ENCODE data around the gene MLLT3.
"Not testable (repeated sequence)": the region's sequence is repeated elsewhere in the genome, so short reads cannot be mapped to it uniquely, and the experiment has no call there.

MLLT3 gene

GRCh38 chr9:20622330-20623020 lies at the start of gene MLLT3:
Gene MLLT3 (minus strand): TSS chr9:20622499.
- Histone ChIP-seq H3K4me1 (ENCODE audit: control insufficient read depth, insufficient read depth, low read length) (peaks cover 2% of the 10 kb centered on the region), H3K27ac (ENCODE audit: low read depth, low read length) (peak within 1 kb of the TSS; percentile 88), H3K27me3 (ENCODE audit: control insufficient read depth, insufficient read depth, low read length) (no peaks in the 10 kb centered on the region)

GRCh38 chr9:20671635-20672034 lies 49.3 kb upstream of the MLLT3 start:
- no peak overlapping the region for H3K9ac ChIP-seq (ENCODE audit: low read length)
- H3K4me3 ChIP-seq (ENCODE audit: low read length), result no peak overlapping the region
- no peaks in the 10 kb centered on the region for H3K36me3 ChIP-seq (ENCODE audit: control insufficient read depth, insufficient read depth, low read length)
- no peaks in the 10 kb centered on the region for H3K27me3 ChIP-seq (ENCODE audit: control insufficient read depth, insufficient read depth, low read length)
- H3K4me1 ChIP-seq (ENCODE audit: control insufficient read depth, insufficient read depth, low read length), result no peaks in the 10 kb centered on the region
- no peak overlapping the region for H3K27ac ChIP-seq (ENCODE audit: low read depth, low read length)

More at GRCh38 chr9:20622330-20623020, at the start of gene MLLT3:
- H3K4me3 ChIP-seq (ENCODE audit: low read length), result peak within 1 kb of the TSS; percentile 90
- no peaks in the 10 kb centered on the region for H3K36me3 ChIP-seq (ENCODE audit: control insufficient read depth, insufficient read depth, low read length)
- peak within 1 kb of the TSS; percentile 75 for H3K9ac ChIP-seq (ENCODE audit: low read length)

GRCh38 chr9:20670395-20670794 lies 48.1 kb upstream of the MLLT3 start:
- H3K36me3 ChIP-seq (ENCODE audit: control insufficient read depth, insufficient read depth, low read length), result no peaks in the 10 kb centered on the region
- H3K9ac ChIP-seq (ENCODE audit: low read length), result no peak overlapping the region
- H3K27ac ChIP-seq (ENCODE audit: low read depth, low read length), result no peak overlapping the region
- no peak overlapping the region for H3K4me3 ChIP-seq (ENCODE audit: low read length)
- H3K27me3 ChIP-seq (ENCODE audit: control insufficient read depth, insufficient read depth, low read length), result no peaks in the 10 kb centered on the region
- H3K4me1 ChIP-seq (ENCODE audit: control insufficient read depth, insufficient read depth, low read length), result no peaks in the 10 kb centered on the region

GRCh38 chr9:20664501-20664900 lies 42.2 kb upstream of the MLLT3 start:
- H3K36me3 ChIP-seq (ENCODE audit: control insufficient read depth, insufficient read depth, low read length), result no peaks in the 10 kb centered on the region
- no peak overlapping the region for H3K9ac ChIP-seq (ENCODE audit: low read length)
- H3K27ac ChIP-seq (ENCODE audit: low read depth, low read length), result no peak overlapping the region
- H3K27me3 ChIP-seq (ENCODE audit: control insufficient read depth, insufficient read depth, low read length), result no peaks in the 10 kb centered on the region
- no peaks in the 10 kb centered on the region for H3K4me1 ChIP-seq (ENCODE audit: control insufficient read depth, insufficient read depth, low read length)
- no peak overlapping the region for H3K4me3 ChIP-seq (ENCODE audit: low read length)

GRCh38 chr9:20663133-20663532 lies 40.8 kb upstream of the MLLT3 start:
- no peaks in the 10 kb centered on the region for H3K4me1 ChIP-seq (ENCODE audit: control insufficient read depth, insufficient read depth, low read length)
- H3K27ac ChIP-seq (ENCODE audit: low read depth, low read length), result no peak overlapping the region
- no peaks in the 10 kb centered on the region for H3K27me3 ChIP-seq (ENCODE audit: control insufficient read depth, insufficient read depth, low read length)
- H3K4me3 ChIP-seq (ENCODE audit: low read length), result no peak overlapping the region
- no peak overlapping the region for H3K9ac ChIP-seq (ENCODE audit: low read length)
- no peaks in the 10 kb centered on the region for H3K36me3 ChIP-seq (ENCODE audit: control insufficient read depth, insufficient read depth, low read length)

GRCh38 chr9:20662156-20662555 lies 39.9 kb upstream of the MLLT3 start:
- no peaks in the 10 kb centered on the region for H3K27me3 ChIP-seq (ENCODE audit: control insufficient read depth, insufficient read depth, low read length)
- no peaks in the 10 kb centered on the region for H3K36me3 ChIP-seq (ENCODE audit: control insufficient read depth, insufficient read depth, low read length)
- no peaks in the 10 kb centered on the region for H3K4me1 ChIP-seq (ENCODE audit: control insufficient read depth, insufficient read depth, low read length)
- no peak overlapping the region for H3K9ac ChIP-seq (ENCODE audit: low read length)
- no peak overlapping the region for H3K27ac ChIP-seq (ENCODE audit: low read depth, low read length)
- H3K4me3 ChIP-seq (ENCODE audit: low read length), result no peak overlapping the region

GRCh38 chr9:20659474-20659967 lies 37.2 kb upstream of the MLLT3 start:
- no peak overlapping the region for H3K4me3 ChIP-seq (ENCODE audit: low read length)
- no peak overlapping the region for H3K9ac ChIP-seq (ENCODE audit: low read length)
- H3K27ac ChIP-seq (ENCODE audit: low read depth, low read length), result no peak overlapping the region

GRCh38 chr9:20658677-20659473 lies 36.6 kb upstream of the MLLT3 start:
- H3K27ac ChIP-seq (ENCODE audit: low read depth, low read length), result no peak overlapping the region
- H3K27me3 ChIP-seq (ENCODE audit: control insufficient read depth, insufficient read depth, low read length), result no peaks in the 10 kb centered on the region
- H3K4me1 ChIP-seq (ENCODE audit: control insufficient read depth, insufficient read depth, low read length), result no peaks in the 10 kb centered on the region
- peak overlapping the region; percentile 63 for H3K4me3 ChIP-seq (ENCODE audit: low read length)
- no peaks in the 10 kb centered on the region for H3K36me3 ChIP-seq (ENCODE audit: control insufficient read depth, insufficient read depth, low read length)
- H3K9ac ChIP-seq (ENCODE audit: low read length), result no peak overlapping the region

More at GRCh38 chr9:20659474-20659967, 37.2 kb upstream of the MLLT3 start:
- Histone ChIP-seq H3K4me1 (ENCODE audit: control insufficient read depth, insufficient read depth, low read length) (no peaks in the 10 kb centered on the region), H3K36me3 (ENCODE audit: control insufficient read depth, insufficient read depth, low read length) (no peaks in the 10 kb centered on the region), H3K27me3 (ENCODE audit: control insufficient read depth, insufficient read depth, low read length) (no peaks in the 10 kb centered on the region)

- not testable (repeated sequence) for H3K27me3 ChIP-seq (ENCODE audit: control insufficient read depth, insufficient read depth, low read length); H3K4me1 ChIP-seq (ENCODE audit: control insufficient read depth, insufficient read depth, low read length); H3K9ac ChIP-seq (ENCODE audit: low read length); H3K27ac ChIP-seq (ENCODE audit: low read depth, low read length); H3K36me3 ChIP-seq (ENCODE audit: control insufficient read depth, insufficient read depth, low read length)
- H3K4me3 ChIP-seq (ENCODE audit: low read length), result peak overlapping the region; percentile 63
Measured at GRCh38 chr9:20658246-20658667, 36.0 kb upstream of the MLLT3 start.

- H3K4me1 ChIP-seq (ENCODE audit: control insufficient read depth, insufficient read depth, low read length), result no peaks in the 10 kb centered on the region
- no peaks in the 10 kb centered on the region for H3K36me3 ChIP-seq (ENCODE audit: control insufficient read depth, insufficient read depth, low read length)
- H3K27ac ChIP-seq (ENCODE audit: low read depth, low read length), result no peak overlapping the region
- H3K9ac ChIP-seq (ENCODE audit: low read length), result no peak overlapping the region
- no peak overlapping the region for H3K4me3 ChIP-seq (ENCODE audit: low read length)
- H3K27me3 ChIP-seq (ENCODE audit: control insufficient read depth, insufficient read depth, low read length), result no peaks in the 10 kb centered on the region
Measured at GRCh38 chr9:20651939-20652338, 29.6 kb upstream of the MLLT3 start.

- Histone ChIP-seq H3K27me3 (ENCODE audit: control insufficient read depth, insufficient read depth, low read length) (no peaks in the 10 kb centered on the region), H3K36me3 (ENCODE audit: control insufficient read depth, insufficient read depth, low read length) (no peaks in the 10 kb centered on the region), H3K27ac (ENCODE audit: low read depth, low read length) (no peak overlapping the region), H3K4me1 (ENCODE audit: control insufficient read depth, insufficient read depth, low read length) (no peaks in the 10 kb centered on the region), H3K4me3 (ENCODE audit: low read length) (no peak overlapping the region), H3K9ac (ENCODE audit: low read length) (no peak overlapping the region)
Measured at GRCh38 chr9:20650750-20651299, 28.5 kb upstream of the MLLT3 start.

- H3K4me1 ChIP-seq (ENCODE audit: control insufficient read depth, insufficient read depth, low read length), result no peaks in the 10 kb centered on the region
Measured at GRCh38 chr9:20650313-20650712, 28.0 kb upstream of the MLLT3 start.

More at GRCh38 chr9:20650313-20650712, 28.0 kb upstream of the MLLT3 start:
- Histone ChIP-seq H3K27me3 (ENCODE audit: control insufficient read depth, insufficient read depth, low read length) (no peaks in the 10 kb centered on the region), H3K9ac (ENCODE audit: low read length) (no peak overlapping the region), H3K36me3 (ENCODE audit: control insufficient read depth, insufficient read depth, low read length) (no peaks in the 10 kb centered on the region), H3K27ac (ENCODE audit: low read depth, low read length) (no peak overlapping the region), H3K4me3 (ENCODE audit: low read length) (no peak overlapping the region)
